Naive B cell (primary cell): ENCODE data around the gene CELA2B. TPM values are rescaled to one million over a fixed set of nuclear protein-coding genes. Genes with fewer than 3 reads are reported as not detected.

Source experiments
- ATAC-seq, 2 donors: fragments of 150-1000 bp; cut with Tn5 transposase; 2 replicates each; pipeline ENCODE4 v1.10.0; 2021; ENCODE audit warnings: low read depth in 2 of 2, mild to moderate bottlenecking in 2 of 2, moderate library complexity in 2 of 2
- DNase-seq: peaks from one replicate; pipeline ENCODE4 v3.0.0; 2022
- H3K27ac Mint-ChIP-seq, 6 donors: one replicate each; pipeline ENCODE4 v1.8.0; 2020 to 2022; ENCODE audit warnings: mild to moderate bottlenecking in 6 of 6, mixed read lengths in 6 of 6, moderate library complexity in 5 of 6, inconsistent platforms in 2 of 6
- H3K27me3 Mint-ChIP-seq, 3 donors: one replicate each; pipeline ENCODE4 v1.8.0; 2021 to 2022; ENCODE audit warnings: mixed read lengths in 3 of 3, mild to moderate bottlenecking in 1 of 3
- H3K36me3 Mint-ChIP-seq, 2 donors: one replicate each; pipeline ENCODE4 v1.8.0; 2020 to 2022; ENCODE audit warnings: mixed read lengths in 2 of 2, inconsistent platforms in 1 of 2, mild to moderate bottlenecking in 1 of 2
- H3K4me1 Mint-ChIP-seq, 3 donors: one replicate each; pipeline ENCODE4 v1.8.0; 2020 to 2022; ENCODE audit warnings: mixed read lengths in 3 of 3, inconsistent platforms in 1 of 3, mild to moderate bottlenecking in 1 of 3, moderate library complexity in 1 of 3
- H3K4me3 Mint-ChIP-seq, 8 donors: one replicate each; pipeline ENCODE4 v1.8.0; 2020 to 2022; ENCODE audit warnings: mild to moderate bottlenecking in 8 of 8, mixed read lengths in 8 of 8, moderate library complexity in 8 of 8, inconsistent platforms in 2 of 8
- H3K9me3 Mint-ChIP-seq, 7 donors: one replicate each; pipeline ENCODE4 v1.8.0; 2020 to 2022; ENCODE audit warnings: mixed read lengths in 7 of 7, mild to moderate bottlenecking in 5 of 7, inconsistent platforms in 2 of 7, moderate library complexity in 1 of 7
- polyA plus RNA-seq, 6 donors: library from polyadenylated mRNA; unstranded; fragments of 300-500 nt; fragmentation: Illumina TruSeq; gene quantifications; one replicate each; pipeline ENCODE4 v1.2.3, GENCODE V29; 2021; ENCODE audit warnings: low read depth in 6 of 6

CELA2B gene
- polyA plus RNA-seq, 6 donors from 2014 or later = not detected

DNA sequence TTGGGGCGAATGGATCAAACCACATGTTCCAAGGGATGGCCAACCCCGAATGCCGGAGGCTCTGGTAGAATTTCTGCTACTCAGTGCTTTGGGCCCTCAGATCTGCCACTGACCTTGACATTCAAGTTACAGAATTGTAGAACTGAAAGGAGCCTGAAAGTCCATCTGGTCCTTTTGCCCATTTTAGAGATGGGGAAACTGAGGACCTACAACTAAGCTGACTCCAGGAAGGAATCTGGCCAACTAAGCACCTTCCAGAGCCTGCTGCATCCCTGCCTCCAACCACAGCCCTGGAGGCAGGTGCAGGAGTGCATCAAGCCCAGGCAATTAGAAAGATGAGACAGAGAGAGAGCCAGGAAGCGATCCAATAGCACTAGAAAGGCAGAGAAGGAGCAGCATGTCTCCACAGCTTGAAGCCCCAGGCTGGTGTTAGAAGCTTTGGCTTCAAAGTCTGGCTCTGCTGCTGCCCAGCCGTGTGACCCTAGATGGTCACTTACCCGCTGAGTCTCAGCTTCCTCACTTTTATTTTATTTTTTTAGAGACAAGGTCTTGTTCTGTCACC lies 38.9 kb upstream of the CELA2B start:
- H3K27me3 Mint-ChIP-seq = peaks cover 0 to 5% (median 1%) of the 10 kb centered on the region in 3 donors
- H3K9me3 Mint-ChIP-seq = no peaks in the 10 kb centered on the region
- ATAC-seq (no peak), DNase-seq (no peak)
- no peaks in the 10 kb centered on the region for H3K36me3 Mint-ChIP-seq
- H3K27ac Mint-ChIP-seq = peak overlapping the region in 1 of 6 donors; percentile 58
- no peak overlapping the region for H3K4me3 Mint-ChIP-seq
- no peaks in the 10 kb centered on the region for H3K4me1 Mint-ChIP-seq

DNA sequence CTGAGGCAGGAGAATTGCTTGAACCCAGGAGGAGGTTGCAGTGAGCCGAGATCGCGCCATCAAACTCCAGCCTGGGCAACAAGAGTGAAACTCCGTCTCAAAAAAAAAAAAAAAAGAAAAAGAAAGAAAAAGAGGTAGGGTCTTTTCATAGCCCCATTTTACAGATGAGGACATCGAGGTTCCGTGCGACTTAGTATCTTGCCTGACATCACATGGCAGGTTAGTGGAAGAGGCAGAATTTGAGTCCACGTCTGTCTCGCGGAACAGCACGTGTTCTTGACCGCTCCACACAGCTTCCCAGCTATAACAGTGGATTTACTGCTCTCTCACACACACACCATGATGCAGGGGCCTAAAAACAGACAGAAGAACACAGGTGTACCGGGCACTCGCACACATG lies 36.6 kb upstream of the CELA2B start:
- Mint-ChIP-seq H3K4me1 (no peaks in the 10 kb centered on the region), H3K4me3 (no peak overlapping the region), H3K9me3 (no peaks in the 10 kb centered on the region), H3K27me3 (peaks cover 0 to 18% (median 9%) of the 10 kb centered on the region in 3 donors), H3K36me3 (no peaks in the 10 kb centered on the region), H3K27ac (no peak overlapping the region)
- DNase-seq = no peak
- no peak for ATAC-seq

DNA sequence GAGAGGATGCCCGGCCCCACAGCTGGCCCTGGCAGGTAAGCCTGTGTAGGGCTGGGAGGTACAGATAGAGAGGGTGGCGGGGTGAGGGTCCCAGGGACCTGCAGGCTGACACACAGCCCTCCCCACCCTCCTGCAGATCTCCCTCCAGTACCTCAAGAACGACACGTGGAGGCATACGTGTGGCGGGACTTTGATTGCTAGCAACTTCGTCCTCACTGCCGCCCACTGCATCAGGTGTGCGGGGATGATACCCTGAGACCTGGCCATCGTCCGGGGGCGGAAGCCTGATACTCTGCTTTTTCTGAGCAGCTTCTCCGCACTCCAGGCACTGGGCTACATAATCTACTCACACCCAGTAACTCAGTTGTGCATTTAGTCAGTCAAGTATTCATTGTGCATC lies 35.5 kb upstream of the CELA2B start:
- Mint-ChIP-seq H3K27me3 (peaks cover 4 to 24% (median 10%) of the 10 kb centered on the region in 3 donors), H3K9me3 (no peaks in the 10 kb centered on the region), H3K4me3 (peak overlapping the region in 1 of 8 donors; percentile 9), H3K27ac (no peak overlapping the region), H3K36me3 (no peaks in the 10 kb centered on the region), H3K4me1 (no peaks in the 10 kb centered on the region)
- ATAC-seq = no peak
- no peak for DNase-seq

DNA sequence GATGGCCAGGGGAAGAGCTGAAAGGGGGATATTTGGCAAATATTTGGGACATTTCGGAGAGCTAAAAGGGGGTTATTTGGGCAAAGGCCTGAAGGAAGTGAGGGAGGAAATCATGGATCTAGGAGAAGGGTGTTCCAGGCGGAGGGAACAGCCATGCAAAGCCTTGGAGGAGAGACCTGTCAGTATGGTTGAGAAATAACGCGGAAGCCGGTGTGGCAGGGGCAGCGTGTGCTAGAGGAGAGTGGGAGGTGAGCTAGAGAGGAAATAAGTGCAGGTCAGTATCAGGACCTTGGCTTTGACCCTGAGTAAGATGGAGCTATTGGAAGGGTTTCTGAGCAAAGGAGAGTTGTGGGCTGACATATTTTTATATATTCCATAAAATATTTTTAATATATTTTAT lies 34.7 kb upstream of the CELA2B start:
- ATAC-seq = no peak
- Mint-ChIP-seq H3K27me3 (peaks cover 9 to 33% (median 19%) of the 10 kb centered on the region in 3 donors), H3K9me3 (peaks cover 0 to 2% (median 0%) of the 10 kb centered on the region in 7 donors), H3K4me3 (no peak overlapping the region), H3K27ac (peak overlapping the region in 1 of 6 donors; percentile 19), H3K36me3 (no peaks in the 10 kb centered on the region), H3K4me1 (no peaks in the 10 kb centered on the region)
- DNase-seq = no peak

DNA sequence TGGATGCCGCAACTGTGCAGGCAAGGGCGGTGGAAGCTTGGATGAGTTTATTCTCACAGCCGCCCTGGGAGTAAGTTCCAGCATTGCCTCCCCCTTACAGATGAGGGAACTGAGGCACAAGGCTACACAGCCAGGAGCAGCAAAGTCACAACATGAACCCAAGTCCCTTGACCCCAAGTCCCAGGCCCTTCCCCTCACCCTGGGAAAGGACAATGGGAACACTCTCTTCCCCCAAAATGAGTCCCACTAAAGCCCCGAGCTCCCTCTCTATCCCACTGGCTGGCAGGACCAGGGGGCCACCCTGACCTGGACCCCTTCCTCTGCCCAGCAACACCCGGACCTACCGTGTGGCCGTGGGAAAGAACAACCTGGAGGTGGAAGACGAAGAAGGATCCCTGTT lies 33.8 kb upstream of the CELA2B start:
- H3K4me1 Mint-ChIP-seq = no peaks in the 10 kb centered on the region
- peak overlapping the region in 1 of 8 donors; percentile 25 for H3K4me3 Mint-ChIP-seq
- H3K9me3 Mint-ChIP-seq = peaks cover 0 to 2% (median 0%) of the 10 kb centered on the region in 7 donors
- ATAC-seq = no peak
- no peak for DNase-seq
- no peak overlapping the region for H3K27ac Mint-ChIP-seq
- no peaks in the 10 kb centered on the region for H3K36me3 Mint-ChIP-seq
- H3K27me3 Mint-ChIP-seq = peaks cover 11 to 42% (median 27%) of the 10 kb centered on the region in 3 donors

DNA sequence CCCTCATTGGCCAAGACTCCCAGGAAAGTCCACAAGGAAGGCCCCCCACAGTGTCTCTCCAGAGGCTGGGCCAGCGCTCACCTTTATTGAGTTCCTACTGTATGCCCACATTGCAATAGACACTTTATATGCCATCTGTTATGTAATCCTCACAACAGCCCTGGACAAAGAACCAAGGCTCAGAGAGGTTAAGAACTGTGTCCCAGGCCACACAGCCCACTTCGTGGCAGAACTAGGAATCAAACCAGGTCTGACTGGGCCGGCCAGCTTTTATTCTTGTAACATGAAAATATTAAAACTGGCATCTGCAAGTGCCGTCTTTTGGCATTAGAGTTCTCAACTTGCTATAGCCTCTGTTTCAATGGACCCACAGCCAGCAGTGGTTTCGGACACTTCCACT lies 33.1 kb upstream of the CELA2B start:
- H3K9me3 Mint-ChIP-seq = peaks cover 0 to 2% (median 0%) of the 10 kb centered on the region in 7 donors
- H3K27me3 Mint-ChIP-seq = peaks cover 14 to 48% (median 31%) of the 10 kb centered on the region in 3 donors
- no peaks in the 10 kb centered on the region for H3K4me1 Mint-ChIP-seq
- no peak overlapping the region for H3K4me3 Mint-ChIP-seq
- no peaks in the 10 kb centered on the region for H3K36me3 Mint-ChIP-seq
- no peak for DNase-seq
- H3K27ac Mint-ChIP-seq = no peak overlapping the region
- no peak for ATAC-seq

DNA sequence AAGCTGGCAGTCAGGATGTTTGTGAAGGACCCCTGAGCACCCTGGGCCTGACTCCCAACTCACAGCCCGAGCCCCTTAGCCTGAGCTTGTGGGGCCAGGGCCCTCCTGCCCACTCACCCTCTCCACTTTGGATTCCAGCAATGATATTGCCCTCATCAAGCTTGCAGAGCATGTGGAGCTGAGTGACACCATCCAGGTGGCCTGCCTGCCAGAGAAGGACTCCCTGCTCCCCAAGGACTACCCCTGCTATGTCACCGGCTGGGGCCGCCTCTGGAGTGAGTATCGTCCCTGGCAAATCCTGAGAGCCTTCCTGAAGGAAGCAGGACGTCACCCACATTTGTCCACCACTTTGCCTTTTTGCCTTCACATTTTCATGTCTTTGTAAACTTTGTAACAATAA lies 32.6 kb upstream of the CELA2B start:
- no peak for ATAC-seq
- H3K4me3 Mint-ChIP-seq = no peak overlapping the region
- no peaks in the 10 kb centered on the region for H3K4me1 Mint-ChIP-seq
- H3K9me3 Mint-ChIP-seq = peaks cover 0 to 2% (median 0%) of the 10 kb centered on the region in 7 donors
- H3K36me3 Mint-ChIP-seq = no peaks in the 10 kb centered on the region
- H3K27me3 Mint-ChIP-seq = peaks cover 14 to 48% (median 31%) of the 10 kb centered on the region in 3 donors
- no peak overlapping the region for H3K27ac Mint-ChIP-seq
- no peak for DNase-seq

DNA sequence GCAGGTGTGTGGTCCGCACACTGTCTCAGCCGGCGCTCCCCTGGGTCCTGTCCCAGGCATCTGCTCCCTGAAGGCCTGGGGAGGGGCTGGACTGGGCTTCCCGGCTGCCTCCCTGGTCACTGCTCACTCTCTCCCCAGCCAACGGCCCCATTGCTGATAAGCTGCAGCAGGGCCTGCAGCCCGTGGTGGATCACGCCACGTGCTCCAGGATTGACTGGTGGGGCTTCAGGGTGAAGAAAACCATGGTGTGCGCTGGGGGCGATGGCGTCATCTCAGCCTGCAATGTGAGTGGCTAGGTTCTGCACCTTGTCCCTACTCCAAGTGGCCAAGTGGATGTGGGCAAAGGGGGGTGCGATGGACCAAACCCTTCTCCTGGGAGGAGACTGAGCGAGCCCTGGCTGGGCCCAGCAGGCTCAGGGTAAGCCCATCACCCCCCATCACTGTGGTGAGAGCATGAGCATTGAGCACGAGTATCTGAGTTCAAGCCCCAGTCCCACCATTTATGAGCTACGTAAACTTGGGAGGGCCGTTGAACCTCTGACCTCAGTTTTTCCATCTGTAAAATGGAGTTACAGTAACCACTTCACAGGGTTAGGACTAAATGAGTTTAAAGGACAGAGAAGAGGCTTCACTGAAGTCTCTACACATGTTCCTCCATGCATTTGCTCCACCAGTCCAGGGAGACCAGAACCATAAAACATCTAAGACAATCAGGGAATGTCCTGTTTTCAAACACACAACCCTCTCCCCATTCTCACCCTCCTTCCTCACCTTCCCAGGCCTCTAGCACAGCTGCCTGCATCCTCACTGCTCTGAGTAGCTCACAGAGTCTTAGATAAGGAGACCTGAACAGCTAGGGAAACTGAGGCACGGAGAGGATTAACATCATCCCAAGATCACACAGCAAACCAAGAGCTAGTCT lies 31.2 kb upstream of the CELA2B start:
- ATAC-seq (no peak), DNase-seq (no peak)
- H3K27me3 Mint-ChIP-seq = peaks cover 14 to 53% (median 37%) of the 10 kb centered on the region in 3 donors
- no peaks in the 10 kb centered on the region for H3K4me1 Mint-ChIP-seq
- H3K27ac Mint-ChIP-seq = no peak overlapping the region
- H3K4me3 Mint-ChIP-seq = no peak overlapping the region
- H3K36me3 Mint-ChIP-seq = no peaks in the 10 kb centered on the region
- H3K9me3 Mint-ChIP-seq = peaks cover 0 to 2% (median 0%) of the 10 kb centered on the region in 7 donors

DNA sequence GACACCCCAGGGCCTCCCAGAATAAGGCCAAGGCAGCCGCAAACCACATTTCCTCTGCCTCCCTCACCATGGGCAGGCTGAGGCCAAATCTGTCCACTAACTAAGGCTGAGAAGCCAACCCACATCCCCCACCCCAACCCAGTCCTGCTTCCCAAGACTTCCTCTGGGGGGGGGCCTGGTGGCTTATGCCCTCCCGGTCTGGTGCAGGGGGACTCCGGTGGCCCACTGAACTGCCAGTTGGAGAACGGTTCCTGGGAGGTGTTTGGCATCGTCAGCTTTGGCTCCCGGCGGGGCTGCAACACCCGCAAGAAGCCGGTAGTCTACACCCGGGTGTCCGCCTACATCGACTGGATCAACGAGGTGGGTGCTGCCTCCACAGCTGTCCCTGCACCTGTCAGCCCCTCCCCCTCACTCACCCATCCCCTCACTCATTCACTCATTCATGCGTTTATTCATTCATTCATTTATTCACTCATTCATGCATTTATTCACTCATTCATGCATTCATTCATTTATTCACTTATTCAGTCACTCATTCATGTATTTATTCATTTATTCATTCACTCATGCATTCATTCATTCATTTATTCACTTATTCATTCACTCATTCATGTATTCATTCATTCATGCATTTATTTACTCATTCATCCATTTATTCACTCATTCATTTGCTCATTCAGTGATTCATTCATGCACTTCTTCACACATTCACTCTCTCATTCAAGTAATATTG lies 30.3 kb upstream of the CELA2B start:
- no peak for ATAC-seq
- H3K4me1 Mint-ChIP-seq = no peaks in the 10 kb centered on the region
- H3K27me3 Mint-ChIP-seq = peaks cover 14 to 56% (median 41%) of the 10 kb centered on the region in 3 donors
- H3K36me3 Mint-ChIP-seq = no peaks in the 10 kb centered on the region
- DNase-seq = no peak
- no peak overlapping the region for H3K4me3 Mint-ChIP-seq
- peaks cover 0 to 2% (median 0%) of the 10 kb centered on the region in 7 donors for H3K9me3 Mint-ChIP-seq
- H3K27ac Mint-ChIP-seq = peak overlapping the region in 1 of 6 donors; percentile 28

DNA sequence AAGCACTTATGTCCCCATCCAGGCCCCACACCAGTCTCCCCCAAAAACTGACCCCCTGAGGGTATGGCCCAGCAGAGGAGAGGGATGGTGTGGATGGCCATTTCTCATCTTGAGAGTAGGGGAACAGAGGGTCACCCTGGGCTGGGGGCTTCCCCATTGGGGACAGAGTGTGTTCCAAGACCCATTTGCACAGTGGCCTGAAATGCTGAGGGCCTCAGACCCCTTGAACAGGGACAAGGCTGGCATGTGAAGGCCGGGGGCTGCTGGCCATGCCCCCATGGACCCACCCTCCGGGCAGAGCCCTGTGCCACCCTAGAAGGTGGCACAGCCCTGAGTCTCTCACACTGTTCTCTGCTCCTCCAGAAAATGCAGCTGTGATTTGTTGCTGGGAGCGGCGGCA lies 29.7 kb upstream of the CELA2B start:
- Mint-ChIP-seq H3K4me1 (no peaks in the 10 kb centered on the region), H3K4me3 (no peak overlapping the region), H3K27me3 (peaks cover 18 to 52% (median 46%) of the 10 kb centered on the region in 3 donors), H3K27ac (no peak overlapping the region), H3K36me3 (no peaks in the 10 kb centered on the region), H3K9me3 (peaks cover 0 to 6% (median 0%) of the 10 kb centered on the region in 7 donors)
- no peak for ATAC-seq
- no peak for DNase-seq

DNA sequence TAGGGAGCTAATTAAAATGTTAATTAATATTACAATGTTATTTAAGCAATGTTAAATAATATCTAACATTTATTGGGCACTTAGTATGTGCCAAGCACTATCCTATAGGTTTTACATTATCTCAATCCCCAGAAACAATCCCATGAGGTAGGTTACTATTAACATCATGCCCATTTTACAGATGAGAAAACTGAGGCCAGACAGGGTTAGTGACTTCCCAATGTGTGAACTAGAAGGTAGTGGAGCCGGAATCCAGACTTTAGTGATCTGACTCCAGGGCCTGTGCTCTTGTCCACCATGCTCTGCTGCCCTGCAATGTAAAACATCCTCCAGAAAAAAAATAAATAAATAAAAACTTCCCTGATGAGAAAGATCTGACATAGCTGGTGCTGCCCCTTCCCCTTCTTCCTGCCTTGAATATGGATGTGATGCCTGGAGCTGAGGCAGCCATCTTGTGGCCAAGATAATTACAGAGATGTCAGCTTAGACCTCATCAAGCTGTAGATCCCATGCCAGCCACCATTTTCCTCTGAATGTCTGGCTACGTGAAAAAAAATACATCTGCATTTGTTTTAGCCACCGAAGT lies 26.9 kb upstream of the CELA2B start:
- ATAC-seq = no peak
- H3K27ac Mint-ChIP-seq = no peak overlapping the region
- H3K27me3 Mint-ChIP-seq = peaks cover 22 to 39% (median 38%) of the 10 kb centered on the region in 3 donors
- H3K36me3 Mint-ChIP-seq = no peaks in the 10 kb centered on the region
- H3K4me3 Mint-ChIP-seq = no peak overlapping the region
- DNase-seq = no peak
- no peaks in the 10 kb centered on the region for H3K4me1 Mint-ChIP-seq
- peaks cover 0 to 6% (median 0%) of the 10 kb centered on the region in 7 donors for H3K9me3 Mint-ChIP-seq

DNA sequence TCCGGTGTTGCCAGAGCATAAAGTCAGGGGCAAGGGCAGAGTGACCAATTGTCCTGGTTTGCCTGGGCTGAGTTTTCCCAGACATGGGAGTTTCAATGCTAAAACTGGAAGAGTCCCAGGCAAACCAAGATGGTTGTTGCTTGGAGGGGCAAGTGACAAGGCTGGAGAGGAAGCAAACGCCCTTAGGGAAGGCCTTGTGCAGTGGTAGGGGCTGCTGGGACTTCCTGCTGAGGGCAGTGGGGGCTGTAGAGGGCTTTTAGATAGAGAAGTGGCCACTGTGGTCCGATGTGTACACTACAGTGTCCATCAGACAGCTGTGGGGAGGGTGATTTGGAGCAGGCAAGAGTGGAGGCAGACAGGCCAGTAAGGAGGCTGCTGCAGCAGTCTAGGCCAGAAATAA lies 26.3 kb upstream of the CELA2B start:
- no peaks in the 10 kb centered on the region for H3K4me1 Mint-ChIP-seq
- H3K9me3 Mint-ChIP-seq = peaks cover 0 to 6% (median 0%) of the 10 kb centered on the region in 7 donors
- DNase-seq (no peak), ATAC-seq (no peak)
- H3K27me3 Mint-ChIP-seq = peaks cover 22 to 39% (median 38%) of the 10 kb centered on the region in 3 donors
- H3K27ac Mint-ChIP-seq = no peak overlapping the region
- H3K4me3 Mint-ChIP-seq = no peak overlapping the region
- H3K36me3 Mint-ChIP-seq = no peaks in the 10 kb centered on the region

DNA sequence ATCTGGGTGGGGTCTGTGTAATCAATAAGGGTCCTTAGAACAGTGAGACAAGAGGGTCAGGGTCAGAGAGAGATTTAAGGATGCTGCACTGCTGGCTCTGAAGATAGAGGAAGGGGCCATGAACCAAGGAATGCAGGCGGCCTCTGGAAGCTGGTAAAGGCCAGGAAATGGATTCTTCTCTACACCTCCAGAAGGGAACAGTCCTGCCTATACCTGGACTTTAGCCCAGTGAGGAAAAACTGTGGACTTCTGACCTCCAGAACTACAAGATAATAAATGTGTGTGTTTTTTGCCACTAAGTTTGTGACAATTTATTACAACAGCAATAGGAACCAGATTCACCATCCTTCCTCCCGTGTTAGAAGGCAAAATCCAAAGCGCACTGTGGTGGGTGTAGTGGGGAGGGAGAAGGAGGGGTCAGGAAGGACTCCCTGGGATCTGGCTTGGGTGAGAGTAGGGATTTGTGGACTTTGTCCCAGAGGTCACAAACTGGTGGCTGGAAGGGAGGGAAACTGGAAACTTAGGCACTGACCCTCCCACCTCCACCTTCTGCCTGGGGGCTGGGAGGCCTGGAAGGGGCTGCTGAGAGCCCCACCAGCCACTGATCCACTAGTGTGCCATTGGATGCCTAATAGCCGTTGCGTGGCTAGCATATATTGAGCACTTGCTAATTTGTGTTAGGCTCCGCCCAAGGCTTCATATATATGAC lies 24.7 kb upstream of the CELA2B start:
- Mint-ChIP-seq H3K4me3 (no peak overlapping the region), H3K9me3 (peaks cover 0 to 5% (median 0%) of the 10 kb centered on the region in 7 donors), H3K27me3 (peaks cover 13 to 29% (median 24%) of the 10 kb centered on the region in 3 donors), H3K4me1 (no peaks in the 10 kb centered on the region), H3K27ac (no peak overlapping the region), H3K36me3 (no peaks in the 10 kb centered on the region)
- no peak for ATAC-seq
- DNase-seq = no peak
